Measurements from ENCODE around the gene MEOX1.

- TF ChIP-seq CTCF (IDR thresholded peaks at IDR 0.05) (no peak), POLR2AphosphoS5 (IDR thresholded peaks at IDR 0.05) (no peak), POLR2A (IDR thresholded peaks at IDR 0.05) (no peak)
Observed at GRCh38 chr17:43661699-43662412, at the start of gene MEOX1.

All from prostate gland (tissue), 2 donors.